Measurements from ENCODE around the gene QSOX1.

Gene QSOX1

GRCh38 chr1:180252638-180253536, 98.2 kb downstream of the QSOX1 start:
- TF ChIP-seq CTCF (IDR thresholded peaks at IDR 0.05; ENCODE audit: low read length, missing control alignments) = peak; percentile 91
- H3K4me3 ChIP-seq (replicated peaks; ENCODE audit: low read depth, low read length) = no peak overlapping the region
- DNase-seq (ENCODE audit: low read depth) = peak; percentile 78

All from fibroblast of pulmonary artery (primary cell).